ENCODE measurements around the gene ZNF37A. TPM values are rescaled to one million over a fixed set of nuclear protein-coding genes. Genes with fewer than 3 reads are reported as not detected.
"Not testable (repeated sequence)": the region's sequence is repeated elsewhere in the genome, so short reads cannot be mapped to it uniquely, and the experiment has no call there.

ZNF37A gene
- total RNA-seq, 1 donor from 2014 or later = 29.3 TPM

DNA sequence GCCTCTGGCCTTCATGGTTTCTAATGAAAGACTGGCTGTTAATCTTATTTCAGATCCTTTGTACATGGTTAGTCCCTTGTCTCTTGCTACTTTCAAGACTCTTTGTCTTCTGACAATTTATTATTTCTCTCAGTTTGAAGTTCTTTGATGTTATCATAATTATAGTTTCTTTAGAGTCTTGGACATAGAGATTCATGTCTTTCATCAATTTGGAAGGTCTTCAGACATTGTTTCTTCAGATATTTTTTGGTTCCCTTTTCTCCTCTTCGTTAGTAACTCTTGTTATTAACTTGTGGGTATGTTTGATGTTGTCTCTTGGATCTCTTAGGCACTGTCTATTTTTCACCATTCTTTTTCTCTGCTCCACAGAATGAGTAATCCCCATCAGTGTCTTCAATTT is 8.7 kb downstream of the ZNF37A start:
- Mint-ChIP-seq H3K36me3 (ENCODE audit: low read depth) (peaks cover 90% of the 10 kb centered on the region), H3K9me3 (peaks cover 92% of the 10 kb centered on the region), H3K27ac (no peak overlapping the region), H3K4me1 (ENCODE audit: low read depth) (no peaks in the 10 kb centered on the region), H3K27me3 (ENCODE audit: insufficient read depth) (no peaks in the 10 kb centered on the region), H3K4me3 (no peak overlapping the region)
- no peak for DNase-seq (ENCODE audit: low spot score)
- intact Hi-C loops (cut with micrococcal nuclease) = no loop called here

DNA sequence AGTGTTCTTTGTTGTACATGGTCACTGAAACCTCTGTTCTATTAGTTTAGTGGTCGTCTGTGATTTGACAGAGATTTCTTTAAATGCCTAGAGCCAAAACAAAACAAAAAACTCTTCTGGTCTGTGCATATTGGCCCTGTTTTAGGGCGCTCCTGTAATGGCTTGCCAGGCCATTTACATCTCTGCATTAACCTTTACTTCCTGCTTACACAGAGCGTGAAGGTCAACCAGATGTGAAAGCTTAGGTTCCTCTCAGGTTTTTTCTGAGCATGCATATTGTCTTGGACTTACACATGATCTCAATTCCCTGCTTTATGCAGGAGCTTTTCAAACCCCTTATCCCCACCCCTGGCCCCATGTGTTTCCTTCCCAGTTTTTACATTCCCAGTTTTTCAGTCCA is 9.6 kb downstream of the ZNF37A start:
- Mint-ChIP-seq H3K27me3 (ENCODE audit: insufficient read depth) (no peaks in the 10 kb centered on the region), H3K4me3 (no peak overlapping the region), H3K4me1 (ENCODE audit: low read depth) (no peaks in the 10 kb centered on the region), H3K27ac (no peak overlapping the region), H3K9me3 (peaks cover 92% of the 10 kb centered on the region), H3K36me3 (ENCODE audit: low read depth) (peaks cover 87% of the 10 kb centered on the region)
- intact Hi-C loops (cut with micrococcal nuclease) = no loop called here
- DNase-seq (ENCODE audit: low spot score) = no peak

DNA sequence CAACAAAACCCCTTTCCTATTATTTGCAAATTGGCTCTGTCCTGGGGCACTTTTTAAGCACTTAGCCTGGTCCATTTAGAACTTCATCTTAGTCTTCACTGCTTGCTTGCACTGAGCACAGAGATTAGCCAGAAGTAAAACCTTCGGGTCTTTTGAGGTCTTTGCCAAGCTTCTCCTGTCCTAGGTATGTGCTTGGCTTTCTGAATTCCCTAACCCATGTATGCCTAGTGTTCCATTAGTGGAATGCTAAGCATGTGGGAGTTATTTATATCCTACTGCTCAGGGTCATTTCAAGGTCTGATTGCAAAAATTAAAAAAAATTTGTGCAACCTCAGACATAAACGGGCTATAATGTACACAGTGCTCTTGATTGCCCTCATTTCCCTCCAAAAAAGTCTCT is 18.0 kb downstream of the ZNF37A start:
- peaks cover 52% of the 10 kb centered on the region for H3K36me3 Mint-ChIP-seq (ENCODE audit: low read depth)

DNA sequence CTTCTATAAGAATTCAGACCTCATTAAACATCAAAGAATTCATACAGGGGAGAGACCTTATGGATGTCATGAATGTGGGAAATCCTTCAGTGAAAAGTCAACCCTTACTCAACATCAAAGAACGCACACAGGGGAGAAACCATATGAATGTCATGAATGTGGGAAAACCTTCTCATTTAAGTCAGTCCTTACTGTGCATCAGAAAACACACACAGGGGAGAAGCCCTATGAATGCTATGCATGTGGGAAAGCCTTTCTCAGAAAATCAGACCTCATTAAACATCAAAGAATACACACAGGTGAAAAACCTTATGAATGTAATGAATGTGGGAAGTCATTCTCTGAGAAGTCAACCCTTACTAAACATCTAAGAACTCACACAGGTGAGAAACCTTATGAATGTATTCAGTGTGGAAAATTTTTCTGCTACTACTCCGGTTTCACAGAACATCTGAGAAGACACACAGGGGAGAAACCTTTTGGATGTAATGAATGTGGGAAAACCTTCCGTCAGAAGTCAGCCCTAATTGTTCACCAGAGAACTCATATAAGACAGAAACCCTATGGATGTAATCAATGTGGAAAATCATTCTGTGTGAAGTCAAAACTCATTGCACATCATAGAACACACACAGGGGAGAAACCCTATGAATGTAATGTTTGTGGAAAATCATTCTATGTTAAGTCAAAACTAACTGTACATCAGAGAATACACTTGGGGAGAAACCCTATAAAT is 24.1 kb downstream of the ZNF37A start:
- no peaks in the 10 kb centered on the region for H3K27me3 Mint-ChIP-seq (ENCODE audit: insufficient read depth)
- DNase-seq (ENCODE audit: low spot score) = no peak
- H3K27ac Mint-ChIP-seq = no peak overlapping the region
- no peaks in the 10 kb centered on the region for H3K4me1 Mint-ChIP-seq (ENCODE audit: low read depth)
- H3K36me3 Mint-ChIP-seq (ENCODE audit: low read depth) = peaks cover 53% of the 10 kb centered on the region
- peaks cover 87% of the 10 kb centered on the region for H3K9me3 Mint-ChIP-seq
- intact Hi-C loops (cut with micrococcal nuclease) = no loop called here
- H3K4me3 Mint-ChIP-seq = no peak overlapping the region

More for the DNA sequence above, 18.0 kb downstream of the ZNF37A start:
- DNase-seq (ENCODE audit: low spot score) = no peak
- Mint-ChIP-seq H3K4me3 (no peak overlapping the region), H3K27ac (no peak overlapping the region), H3K27me3 (ENCODE audit: insufficient read depth) (no peaks in the 10 kb centered on the region), H3K9me3 (peaks cover 81% of the 10 kb centered on the region), H3K4me1 (ENCODE audit: low read depth) (no peaks in the 10 kb centered on the region)
- intact Hi-C loops (cut with micrococcal nuclease) = no loop called here

DNA sequence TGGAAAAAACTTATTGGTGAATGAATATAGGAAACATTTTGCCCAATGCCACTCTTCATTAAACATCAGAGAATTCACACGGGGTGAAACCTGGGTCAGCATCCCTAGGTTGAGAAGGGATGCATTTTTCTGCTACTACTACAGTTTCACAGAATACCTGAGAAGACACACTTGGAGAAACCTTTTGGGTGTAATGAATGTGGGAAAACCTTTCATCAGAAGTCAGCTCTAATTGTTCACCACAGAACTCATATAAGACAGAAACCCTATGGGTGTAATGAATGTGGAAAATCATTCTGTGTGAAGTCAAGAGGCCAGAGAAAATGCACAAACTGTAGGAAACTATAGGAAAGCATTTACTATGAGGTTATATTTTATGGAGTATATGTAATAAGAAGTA is 24.9 kb downstream of the ZNF37A start:
- H3K4me3 Mint-ChIP-seq = no peak overlapping the region
- H3K27me3 Mint-ChIP-seq (ENCODE audit: insufficient read depth) = no peaks in the 10 kb centered on the region
- intact Hi-C loops (cut with micrococcal nuclease) = no loop called here
- H3K36me3 Mint-ChIP-seq (ENCODE audit: low read depth) = peaks cover 52% of the 10 kb centered on the region
- H3K4me1 Mint-ChIP-seq (ENCODE audit: low read depth) = no peaks in the 10 kb centered on the region
- DNase-seq (ENCODE audit: low spot score) = no peak
- peaks cover 89% of the 10 kb centered on the region for H3K9me3 Mint-ChIP-seq
- no peak overlapping the region for H3K27ac Mint-ChIP-seq

DNA sequence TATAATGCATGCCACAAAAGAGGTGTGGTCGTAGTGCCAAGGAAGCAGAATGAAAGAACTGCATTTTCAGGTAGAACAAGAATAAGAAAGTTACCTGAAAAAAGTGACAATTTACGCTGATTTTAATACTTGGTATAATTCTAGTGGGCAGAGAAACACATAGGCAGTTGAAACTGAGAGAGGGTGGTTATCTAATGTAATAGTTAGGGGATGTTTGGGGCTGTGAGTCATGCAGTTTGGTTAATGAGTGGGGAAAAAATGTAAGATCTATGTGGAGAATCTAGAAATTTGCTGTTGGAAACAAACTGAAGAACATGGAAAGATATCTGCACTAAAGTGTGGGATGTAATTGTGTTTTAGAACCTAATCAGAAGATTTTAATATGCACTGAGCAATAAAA is 33.7 kb downstream of the ZNF37A start:
- Mint-ChIP-seq H3K36me3 (ENCODE audit: low read depth) (peaks cover 5% of the 10 kb centered on the region), H3K4me3 (no peak overlapping the region), H3K4me1 (ENCODE audit: low read depth) (no peaks in the 10 kb centered on the region), H3K27me3 (ENCODE audit: insufficient read depth) (no peaks in the 10 kb centered on the region), H3K9me3 (peaks cover 86% of the 10 kb centered on the region), H3K27ac (no peak overlapping the region)
- no peak for DNase-seq (ENCODE audit: low spot score)
- intact Hi-C loops (cut with micrococcal nuclease) = no loop called here

DNA sequence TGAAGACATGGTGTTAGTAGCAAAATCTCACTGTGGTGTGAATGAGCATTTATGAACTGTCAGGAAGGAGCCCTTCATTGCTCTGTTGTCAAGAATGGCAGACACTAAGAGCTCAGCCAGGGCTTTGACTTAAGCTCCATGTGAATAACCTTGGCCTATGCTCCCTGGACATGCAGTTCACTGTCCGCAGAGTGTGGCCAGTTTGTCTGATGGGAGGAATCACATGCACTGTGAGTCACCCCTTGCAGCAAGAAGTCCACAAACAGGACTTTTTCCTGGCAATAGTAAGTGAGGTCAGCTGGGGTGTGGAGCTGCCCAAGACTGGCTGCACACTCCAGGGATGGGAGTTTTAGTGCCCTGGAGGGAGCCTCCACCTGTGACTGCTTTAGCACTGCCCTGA is 49.5 kb downstream of the ZNF37A start:
- intact Hi-C loops (cut with micrococcal nuclease) = no loop called here
- Mint-ChIP-seq H3K36me3 (ENCODE audit: low read depth) (no peaks in the 10 kb centered on the region), H3K27ac (no peak overlapping the region), H3K9me3 (peaks cover 41% of the 10 kb centered on the region), H3K4me3 (no peak overlapping the region), H3K27me3 (ENCODE audit: insufficient read depth) (no peaks in the 10 kb centered on the region), H3K4me1 (ENCODE audit: low read depth) (no peaks in the 10 kb centered on the region)
- DNase-seq (ENCODE audit: low spot score) = no peak

DNA sequence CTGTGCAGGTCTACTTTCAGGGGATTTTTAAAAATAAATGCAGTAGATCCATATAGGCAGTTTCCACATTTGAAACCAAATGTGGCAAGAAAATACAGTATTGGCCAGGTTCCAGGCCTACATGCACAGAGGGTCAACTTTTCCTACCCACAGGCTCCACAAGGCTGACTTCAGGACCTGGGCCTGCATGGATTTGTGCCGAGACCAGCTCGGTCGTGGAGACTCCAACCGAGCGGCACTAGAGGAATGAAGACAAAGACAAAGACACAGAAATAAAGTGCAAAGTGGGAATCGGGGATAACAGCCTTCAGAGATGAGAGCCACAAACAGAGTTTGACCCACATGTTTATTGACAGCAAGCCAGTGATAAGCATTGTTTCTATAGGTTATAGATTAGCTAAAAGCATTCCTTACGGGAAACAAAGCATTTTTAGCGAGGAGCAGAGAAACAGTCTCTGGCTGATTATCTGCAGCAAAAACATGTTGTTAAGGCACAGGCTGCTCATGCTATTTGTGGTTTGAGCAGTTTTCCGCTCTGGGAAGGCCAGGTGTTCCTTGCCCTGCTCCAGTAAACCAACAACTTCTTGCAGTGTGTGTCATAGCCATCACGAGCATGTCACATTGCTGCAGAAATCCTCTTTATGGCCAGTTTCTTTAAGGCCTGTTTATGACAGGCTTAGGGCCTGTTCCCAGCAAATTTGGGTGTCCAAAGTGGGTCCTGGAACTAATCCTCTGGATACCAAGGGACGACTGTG is 52.6 kb downstream of the ZNF37A start:
- Mint-ChIP-seq H3K4me1 (ENCODE audit: low read depth) (no peaks in the 10 kb centered on the region), H3K9me3 (peaks cover 39% of the 10 kb centered on the region), H3K27me3 (ENCODE audit: insufficient read depth) (no peaks in the 10 kb centered on the region), H3K36me3 (ENCODE audit: low read depth) (no peaks in the 10 kb centered on the region), H3K4me3 (no peak overlapping the region), H3K27ac (no peak overlapping the region)
- DNase-seq (ENCODE audit: low spot score) = no peak
- intact Hi-C loops (cut with micrococcal nuclease) = no loop called here

DNA sequence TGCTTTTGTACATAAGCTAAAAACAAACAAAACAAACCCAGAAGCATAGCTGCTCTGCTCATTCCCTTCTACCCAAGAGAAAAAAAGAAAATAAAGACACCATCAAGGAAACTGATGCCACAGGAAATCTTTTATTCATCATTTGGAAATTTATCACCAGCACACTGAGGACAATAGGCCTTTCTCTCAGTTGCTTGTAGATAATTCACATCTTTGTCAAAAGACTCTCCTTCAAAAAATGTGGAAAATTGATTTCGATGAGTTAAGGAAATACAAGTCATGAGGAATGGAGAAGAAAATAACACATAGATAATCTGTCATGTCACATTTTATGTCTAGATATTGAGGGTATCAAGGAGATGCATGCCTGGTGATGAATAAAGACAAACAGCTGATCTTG is 53.5 kb downstream of the ZNF37A start:
- no peaks in the 10 kb centered on the region for H3K4me1 Mint-ChIP-seq (ENCODE audit: low read depth)
- intact Hi-C loops (cut with micrococcal nuclease) = no loop called here
- H3K27me3 Mint-ChIP-seq (ENCODE audit: insufficient read depth) = no peaks in the 10 kb centered on the region
- no peak for DNase-seq (ENCODE audit: low spot score)
- peaks cover 34% of the 10 kb centered on the region for H3K9me3 Mint-ChIP-seq
- H3K27ac Mint-ChIP-seq = no peak overlapping the region
- no peaks in the 10 kb centered on the region for H3K36me3 Mint-ChIP-seq (ENCODE audit: low read depth)
- H3K4me3 Mint-ChIP-seq = no peak overlapping the region

DNA sequence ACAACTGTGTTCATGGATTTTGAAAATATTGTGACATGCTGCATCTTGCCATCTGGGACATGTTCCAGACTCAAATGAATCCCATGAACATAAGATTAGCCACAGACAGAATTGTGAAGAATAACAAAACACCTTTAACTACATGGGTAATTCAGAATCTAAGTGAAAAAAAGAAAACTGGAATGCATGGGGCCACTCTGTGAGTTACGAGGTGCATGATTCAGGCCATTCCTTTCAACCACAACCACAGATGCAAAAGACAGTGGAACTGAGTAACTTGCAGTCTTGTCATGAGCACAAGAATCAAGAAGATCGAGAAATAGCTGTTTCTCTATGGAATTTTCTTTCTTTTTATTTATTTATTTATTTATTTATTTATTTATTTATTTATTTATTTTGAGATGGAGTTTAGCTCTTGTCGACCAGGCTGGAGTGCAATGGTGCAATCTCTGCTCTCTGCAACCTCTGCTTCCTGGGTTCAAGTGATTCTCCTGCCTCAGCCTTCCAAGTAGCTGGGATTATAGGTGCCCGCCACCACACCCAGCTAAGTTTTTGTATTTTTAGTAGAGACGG is 56.8 kb downstream of the ZNF37A start:
- DNase-seq (ENCODE audit: low spot score); H3K4me3 Mint-ChIP-seq; H3K36me3 Mint-ChIP-seq (ENCODE audit: low read depth); H3K4me1 Mint-ChIP-seq (ENCODE audit: low read depth); H3K27ac Mint-ChIP-seq; intact Hi-C loops (cut with micrococcal nuclease); H3K27me3 Mint-ChIP-seq (ENCODE audit: insufficient read depth): not testable (repeated sequence)
- H3K9me3 Mint-ChIP-seq = peaks cover 30% of the 10 kb centered on the region

DNA sequence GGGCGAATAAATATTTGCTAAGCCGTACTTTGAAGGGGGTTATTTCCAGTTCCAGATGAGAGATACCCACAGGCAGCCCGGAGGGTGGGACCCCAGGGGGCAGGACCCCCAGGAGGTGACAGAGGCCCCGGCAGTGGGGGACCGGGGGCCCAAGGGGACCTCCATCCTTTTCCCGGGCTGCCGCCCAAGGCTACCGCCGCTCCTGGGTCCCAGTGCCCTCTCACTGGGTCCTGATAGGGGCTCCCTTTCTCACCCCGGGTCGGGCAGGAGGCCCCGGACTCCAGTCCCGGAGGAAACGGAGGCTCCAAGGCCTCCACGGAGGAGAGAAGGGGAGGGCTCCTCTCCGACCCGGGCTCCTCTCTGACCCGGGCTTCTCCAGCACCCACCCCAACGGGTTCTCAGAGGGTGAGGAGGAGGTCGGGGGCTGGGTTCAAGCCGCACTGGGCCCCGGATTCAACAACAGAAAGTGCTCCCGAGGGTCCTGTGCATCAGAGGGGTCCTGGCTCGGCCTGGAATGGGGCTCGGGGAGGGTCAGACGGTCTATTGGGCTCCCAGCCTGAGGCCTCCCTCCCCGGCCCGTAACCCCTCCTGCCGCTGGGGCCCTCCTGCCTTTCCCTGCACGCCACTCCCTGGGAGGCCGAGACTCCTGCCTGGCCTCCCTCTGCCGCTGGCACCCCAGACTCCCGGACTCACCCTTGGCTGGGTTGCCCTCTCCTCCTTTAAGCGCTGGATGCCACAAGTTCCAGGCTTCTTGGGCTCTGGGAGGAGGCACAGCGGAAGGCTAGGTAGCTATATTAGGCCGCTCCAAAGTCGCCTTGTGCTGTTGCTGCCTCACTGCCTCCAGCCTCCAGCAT is 62.5 kb downstream of the ZNF37A start:
- Mint-ChIP-seq H3K4me3 (no peak overlapping the region), H3K9me3 (peaks cover 31% of the 10 kb centered on the region), H3K4me1 (ENCODE audit: low read depth) (no peaks in the 10 kb centered on the region), H3K27ac (no peak overlapping the region), H3K36me3 (ENCODE audit: low read depth) (no peaks in the 10 kb centered on the region), H3K27me3 (ENCODE audit: insufficient read depth) (no peaks in the 10 kb centered on the region)
- intact Hi-C loops (cut with micrococcal nuclease) = no loop called here
- no peak for DNase-seq (ENCODE audit: low spot score)

DNA sequence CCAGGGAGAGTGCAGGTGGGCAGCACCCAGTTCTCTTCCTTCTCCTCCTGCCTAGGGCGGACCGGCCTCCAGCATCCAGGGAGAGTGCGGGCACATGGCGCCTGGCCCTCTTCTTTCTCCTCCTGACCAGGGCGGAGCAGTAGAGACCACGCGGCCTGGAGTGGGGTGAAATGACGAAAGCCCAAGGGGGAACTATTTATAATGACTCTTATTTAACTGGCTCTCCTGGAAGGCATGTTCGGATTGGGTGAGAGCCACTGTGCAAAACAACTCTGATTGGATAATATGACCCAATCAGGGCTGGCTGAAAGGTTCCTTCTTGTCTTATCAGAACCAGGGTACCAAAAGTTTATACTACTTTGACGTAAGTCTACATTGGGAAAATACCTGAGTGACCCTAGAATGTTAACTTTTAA is 63.1 kb downstream of the ZNF37A start:
- no peaks in the 10 kb centered on the region for H3K36me3 Mint-ChIP-seq (ENCODE audit: low read depth)
- no peaks in the 10 kb centered on the region for H3K27me3 Mint-ChIP-seq (ENCODE audit: insufficient read depth)
- H3K27ac Mint-ChIP-seq = no peak overlapping the region
- H3K4me1 Mint-ChIP-seq (ENCODE audit: low read depth) = no peaks in the 10 kb centered on the region
- intact Hi-C loops (cut with micrococcal nuclease) = no loop called here
- DNase-seq (ENCODE audit: low spot score) = no peak
- H3K4me3 Mint-ChIP-seq = no peak overlapping the region
- H3K9me3 Mint-ChIP-seq = peaks cover 35% of the 10 kb centered on the region

DNA sequence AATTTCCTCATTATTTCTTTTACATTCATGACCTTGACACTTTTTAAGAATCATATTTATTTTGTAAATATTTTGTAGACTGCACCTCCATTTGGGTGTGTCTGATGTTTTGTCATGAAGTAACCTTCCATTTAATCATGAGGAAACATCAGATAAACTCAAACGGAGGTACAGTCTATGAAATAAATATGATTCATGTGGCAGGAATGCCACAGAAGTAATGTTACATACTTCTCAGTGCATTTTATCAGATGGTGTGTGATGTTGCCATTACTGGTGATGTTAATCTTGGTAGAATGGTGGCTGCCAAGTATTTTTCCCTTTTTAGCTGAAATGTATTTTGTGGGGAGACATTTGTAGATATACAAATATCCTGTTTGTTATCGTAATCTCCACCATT is 64.9 kb downstream of the ZNF37A start:
- Mint-ChIP-seq H3K9me3 (peaks cover 30% of the 10 kb centered on the region), H3K4me1 (ENCODE audit: low read depth) (no peaks in the 10 kb centered on the region), H3K4me3 (no peak overlapping the region), H3K27me3 (ENCODE audit: insufficient read depth) (no peaks in the 10 kb centered on the region), H3K27ac (no peak overlapping the region), H3K36me3 (ENCODE audit: low read depth) (no peaks in the 10 kb centered on the region)
- DNase-seq (ENCODE audit: low spot score) = no peak
- intact Hi-C loops (cut with micrococcal nuclease) = no loop called here

All from activated T-helper 1 cell treated with anti-CD3 and anti-CD28 coated beads, Interleukin-12 subunit alpha, Interleukin-12 subunit beta, Interleukin-2, Interleukin-4 antibody, amounts not matched to agents 30 ng/mL and 10 ng/mL and 1 ng/mL, durations not matched to agents 14 hours and 24 hours and 36 hours (primary cell).